Smooth muscle cell (in vitro differentiated cells): ENCODE data around the gene CSMD2. TPM values are rescaled to one million over a fixed set of nuclear protein-coding genes. Genes with fewer than 3 reads are reported as not detected.

Source experiments
- DNase-seq: peaks from one replicate; lab custom pipeline; 2025; ENCODE audit not compliant: unreplicated experiment; lab: John Stamatoyannopoulos, UW
- H2AFZ ChIP-seq: fragments of 200-600 bp; sonication (generic); 2 replicates; pipeline ENCODE4 v1.6.0; 2016; ENCODE audit warnings: antibody characterized with exemption, low read depth, mild to moderate bottlenecking
- H3F3A ChIP-seq: fragments of 200-600 bp; sonication (generic); 2 replicates; pipeline ENCODE4 v1.6.0; 2017; ENCODE audit warnings: antibody characterized with exemption, low read depth
- H3K27ac ChIP-seq: fragments of 200-600 bp; sonication (generic); 2 replicates; pipeline ENCODE4 v1.5.1; 2016; ENCODE audit warnings: low read depth, mild to moderate bottlenecking
- H3K27me3 ChIP-seq: fragments of 200-600 bp; sonication (generic); 2 replicates; pipeline ENCODE4 v1.6.1; 2016; ENCODE audit warnings: low read depth, mild to moderate bottlenecking
- H3K36me3 ChIP-seq: fragments of 200-600 bp; sonication (generic); 2 replicates; pipeline ENCODE4 v1.5.1; 2016; ENCODE audit warnings: low read depth
- H3K4me1 ChIP-seq: fragments of 200-600 bp; sonication (generic); 2 replicates; pipeline ENCODE4 v1.5.1; 2016; ENCODE audit warnings: low read depth
- H3K4me2 ChIP-seq: fragments of 200-600 bp; sonication (generic); 2 replicates; pipeline ENCODE4 v1.6.0; 2016; ENCODE audit warnings: mild to moderate bottlenecking
- H3K4me3 ChIP-seq: fragments of 200-600 bp; sonication (generic); 2 replicates; pipeline ENCODE4 v1.5.1; 2016; ENCODE audit warnings: mild to moderate bottlenecking
- H3K79me2 ChIP-seq: fragments of 200-600 bp; sonication (generic); 2 replicates; pipeline ENCODE4 v1.6.0; 2016; ENCODE audit warnings: low read depth, mild to moderate bottlenecking
- H3K9ac ChIP-seq: fragments of 200-600 bp; sonication (generic); 2 replicates; pipeline ENCODE4 v1.6.0; 2016; ENCODE audit warnings: low read depth
- H3K9me3 ChIP-seq: fragments of 200-600 bp; sonication (generic); replicated peaks from 2 replicates; pipeline ENCODE4 v1.5.1; 2016; ENCODE audit warnings: low read depth
- H4K20me1 ChIP-seq: fragments of 200-600 bp; sonication (generic); 2 replicates; pipeline ENCODE4 v1.6.0; 2016; ENCODE audit warnings: low read depth
- CTCF ChIP-seq: fragments of 200-600 bp; sonication (generic); IDR thresholded peaks from 2 replicates; pipeline ENCODE4 v1.5.1; 2017; ENCODE audit warnings: borderline replicate concordance, mild to moderate bottlenecking, antibody characterized with exemption; ENCODE audit not compliant: insufficient read depth, poor library complexity, severe bottlenecking
- WGBS: methylation state at CpG from one replicate; pipeline ENCODE4 v1.1.7; 2016; ENCODE audit warnings: low lambda C conversion rate; 5-methylcytosine and 5-hydroxymethylcytosine counted together
- polyA plus RNA-seq: library from polyadenylated mRNA; unstranded; fragments of >200 nt; fragmentation: Nextera tagmentation; extraction: Ambion mirVana; gene quantifications from 2 replicates; pipeline ENCODE4 v1.2.1, GENCODE V29; 2016
- total RNA-seq: library from RNA; depleted of rRNA; stranded (reverse); fragments of >200 nt; gene quantifications from 2 replicates; pipeline ENCODE4 v1.2.3, GENCODE V29; 2014

The CSMD2 gene
- total and polyA plus RNA-seq, 2 experiments from 2014 or later = 0.65 to 1.8 TPM

DNA sequence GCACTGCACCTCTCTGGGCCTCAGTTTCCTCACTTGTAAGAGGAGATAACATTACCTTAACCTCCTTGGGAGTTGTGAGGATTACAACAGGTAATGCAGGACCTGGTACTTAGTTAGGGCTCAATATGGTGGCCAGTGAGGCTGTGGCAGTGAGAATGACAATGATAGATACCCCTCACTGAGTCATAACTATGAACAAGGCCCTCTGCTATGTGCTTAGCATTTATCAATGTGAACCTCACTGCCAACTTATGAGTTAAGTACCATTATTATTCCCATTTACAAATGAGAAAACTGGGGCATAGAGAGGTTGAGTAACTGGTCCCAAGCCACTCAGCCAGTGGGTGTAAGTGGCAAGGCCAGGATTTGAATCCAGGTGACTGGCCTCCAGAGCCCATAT, 236.8 kb downstream of the CSMD2 start:
- H3K4me1 ChIP-seq = no peaks in the 10 kb centered on the region
- H4K20me1 ChIP-seq = no peaks in the 10 kb centered on the region
- no peak overlapping the region for H3K4me3 ChIP-seq
- peaks cover 6% of the 10 kb centered on the region for H3K27me3 ChIP-seq
- DNase-seq = no peak
- no peak for TF ChIP-seq CTCF
- H3K9me3 ChIP-seq = no peaks in the 10 kb centered on the region
- no peaks in the 10 kb centered on the region for H3K79me2 ChIP-seq
- H3K9ac ChIP-seq = no peak overlapping the region
- no peaks in the 10 kb centered on the region for H3K36me3 ChIP-seq
- H3F3A ChIP-seq = no peaks in the 10 kb centered on the region
- no peak overlapping the region for H3K4me2 ChIP-seq
- no peak overlapping the region for H2AFZ ChIP-seq
- H3K27ac ChIP-seq = no peak overlapping the region

DNA sequence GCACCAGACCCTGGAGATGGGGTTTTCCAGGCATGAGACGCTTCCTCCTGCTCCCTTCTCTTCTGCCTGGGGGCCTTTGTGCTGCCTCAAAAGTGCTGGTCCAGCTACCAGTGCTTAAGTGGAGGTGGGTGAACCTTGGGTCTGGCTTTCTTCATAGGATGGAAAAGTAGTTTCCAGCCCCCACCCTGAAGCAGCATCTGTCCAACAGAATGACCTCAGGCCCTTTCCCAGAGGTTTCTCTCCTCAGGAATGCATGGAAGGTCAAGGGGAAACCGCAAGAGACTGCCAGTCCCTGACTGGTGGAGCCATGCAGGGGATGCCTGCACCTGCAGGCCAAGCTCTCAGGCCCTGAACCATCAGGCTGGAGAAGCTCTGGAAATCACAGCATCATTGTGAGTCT, 237.3 kb downstream of the CSMD2 start:
- no peak for DNase-seq

DNA sequence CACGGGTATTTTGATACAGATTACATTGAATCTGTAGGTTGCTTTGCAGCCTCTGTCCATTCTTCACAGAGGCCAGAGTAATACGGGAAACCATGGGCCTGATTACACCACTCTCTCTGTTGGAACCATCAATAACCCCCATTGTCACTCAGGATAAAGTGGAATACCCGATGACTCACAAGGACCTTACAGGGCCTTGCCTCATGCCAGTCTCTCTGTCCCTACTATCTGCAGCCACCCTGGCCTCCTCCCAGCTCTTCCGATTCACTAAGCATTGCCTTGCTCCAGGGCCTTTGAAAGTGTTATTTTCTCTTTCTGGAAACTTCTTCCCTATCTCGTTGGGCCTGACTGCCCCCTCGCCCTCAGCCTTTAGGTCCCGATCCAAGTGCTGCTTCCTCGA, 239.4 kb downstream of the CSMD2 start:
- WGBS = 92% methylated on average over 8 of the region's 8 CpGs
- Histone ChIP-seq H3K27ac (no peak overlapping the region), H3K36me3 (no peaks in the 10 kb centered on the region), H3K9me3 (no peaks in the 10 kb centered on the region), H3K4me2 (no peak overlapping the region), H2AFZ (no peak overlapping the region), H3F3A (no peaks in the 10 kb centered on the region), H3K4me3 (no peak overlapping the region), H3K4me1 (no peaks in the 10 kb centered on the region), H3K79me2 (no peaks in the 10 kb centered on the region), H3K27me3 (no peaks in the 10 kb centered on the region), H4K20me1 (no peaks in the 10 kb centered on the region), H3K9ac (no peak overlapping the region)
- no peak for TF ChIP-seq CTCF
- DNase-seq = no peak

More for the DNA sequence above, 237.3 kb downstream of the CSMD2 start:
- WGBS = 77% methylated on average over 2 of the region's 2 CpGs
- Histone ChIP-seq H3K4me3 (no peak overlapping the region), H3K4me1 (no peaks in the 10 kb centered on the region), H3K79me2 (no peaks in the 10 kb centered on the region), H3K27me3 (peaks cover under 1% of the 10 kb centered on the region), H3K9me3 (no peaks in the 10 kb centered on the region), H3K27ac (no peak overlapping the region), H3F3A (no peaks in the 10 kb centered on the region), H2AFZ (no peak overlapping the region), H3K36me3 (no peaks in the 10 kb centered on the region), H4K20me1 (no peaks in the 10 kb centered on the region), H3K9ac (no peak overlapping the region), H3K4me2 (no peak overlapping the region)
- no peak for TF ChIP-seq CTCF

DNA sequence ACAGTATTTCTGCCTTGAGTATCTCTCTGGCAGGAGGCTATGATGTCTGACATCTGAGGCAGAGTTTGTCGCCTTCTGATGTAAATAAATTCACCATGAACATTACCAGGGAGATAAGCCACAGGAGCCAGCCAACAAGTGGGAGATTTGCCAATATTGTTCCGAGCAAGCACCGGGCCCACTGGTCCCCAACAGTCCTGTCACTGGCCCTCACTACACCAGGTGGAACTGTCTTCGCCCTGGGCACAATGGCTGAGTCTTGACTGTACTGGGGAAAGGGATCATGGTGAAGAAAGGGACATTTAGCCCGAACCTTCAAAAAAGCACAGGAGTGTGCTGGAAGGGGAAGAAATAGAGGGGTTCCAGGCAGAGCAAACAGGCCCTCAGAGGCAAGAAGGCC, 243.7 kb downstream of the CSMD2 start:
- Histone ChIP-seq H3K4me2 (no peak overlapping the region), H3K4me1 (no peaks in the 10 kb centered on the region), H3K9me3 (no peaks in the 10 kb centered on the region), H2AFZ (no peak overlapping the region), H3K27ac (no peak overlapping the region), H4K20me1 (no peaks in the 10 kb centered on the region), H3K27me3 (no peaks in the 10 kb centered on the region), H3K79me2 (no peaks in the 10 kb centered on the region), H3K4me3 (no peak overlapping the region), H3F3A (no peaks in the 10 kb centered on the region), H3K9ac (no peak overlapping the region), H3K36me3 (no peaks in the 10 kb centered on the region)
- 94% methylated on average over 5 of the region's 5 CpGs for WGBS
- no peak for DNase-seq
- no peak for TF ChIP-seq CTCF
